Mesenchymal stem cell (in vitro differentiated cells and primary cell): ENCODE results near the gene PSMC2.
A peak's percentile ranks its signal among the peaks of the same experiment; 100 is the strongest.

Source experiments
- DNase-seq: peaks from one replicate; pipeline ENCODE4 v3.0.0-alpha.2; 2013
- H2AFZ ChIP-seq: one replicate; pipeline ENCODE4 v1.6.1; 2013; ENCODE audit warnings: low read depth, mild to moderate bottlenecking, control low read depth, inconsistent platforms, low read length, moderate library complexity
- H2AK5ac ChIP-seq: 2 replicates; pipeline ENCODE4 v1.6.1; 2013; ENCODE audit warnings: low read length, moderate library complexity, mild to moderate bottlenecking, inconsistent platforms; ENCODE audit not compliant: severe bottlenecking
- H2BK120ac ChIP-seq: one replicate; pipeline ENCODE4 v1.6.1; 2013; ENCODE audit warnings: low read depth, mild to moderate bottlenecking, inconsistent platforms, low read length, moderate library complexity
- H2BK12ac ChIP-seq, 2 experiments: one replicate each; pipeline ENCODE4 v1.6.1; 2013; ENCODE audit warnings: inconsistent platforms in 2 of 2, low read length in 2 of 2, mild to moderate bottlenecking in 2 of 2, moderate library complexity in 2 of 2, control low read depth in 1 of 2
- H2BK15ac ChIP-seq: one replicate; pipeline ENCODE4 v1.6.1; 2013; ENCODE audit warnings: mild to moderate bottlenecking, low read depth, inconsistent platforms; ENCODE audit not compliant: poor library complexity, severe bottlenecking
- H2BK5ac ChIP-seq: 2 replicates; pipeline ENCODE4 v1.6.1; 2013; ENCODE audit warnings: low read depth, mild to moderate bottlenecking, low read length, control low read depth, inconsistent platforms; ENCODE audit not compliant: poor library complexity, severe bottlenecking
- H3K14ac ChIP-seq, 2 experiments: one replicate each; pipeline ENCODE4 v1.6.1; 2013; ENCODE audit warnings: inconsistent platforms in 2 of 2, low read length in 2 of 2, control low read depth in 1 of 2, mild to moderate bottlenecking in 1 of 2, moderate library complexity in 1 of 2
- H3K18ac ChIP-seq, 2 experiments: one replicate each; pipeline ENCODE4 v1.6.1; 2013; ENCODE audit warnings: inconsistent platforms in 2 of 2, low read length in 2 of 2, control low read depth in 1 of 2, low read depth in 1 of 2, mild to moderate bottlenecking in 1 of 2
- H3K23ac ChIP-seq, 2 experiments: one replicate each; pipeline ENCODE4 v1.6.1; 2013; ENCODE audit warnings: inconsistent platforms in 2 of 2, low read length in 2 of 2, mild to moderate bottlenecking in 2 of 2, moderate library complexity in 2 of 2, control low read depth in 1 of 2
- H3K27ac ChIP-seq: 2 replicates; pipeline ENCODE4 v1.5.1; 2013; ENCODE audit warnings: mild to moderate bottlenecking, moderate library complexity, low read length, control low read depth, inconsistent platforms; ENCODE audit not compliant: poor library complexity, severe bottlenecking
- H3K27me3 ChIP-seq, 2 experiments: 2 replicates each; pipeline versions ENCODE4 v1.6.1 to v1.7.0; 2013; ENCODE audit warnings: low read length in 2 of 2, mild to moderate bottlenecking in 2 of 2, moderate library complexity in 2 of 2, control low read depth in 1 of 2, inconsistent platforms in 1 of 2; ENCODE audit not compliant: control insufficient read depth in 1 of 2, insufficient read depth in 1 of 2
- H3K36me3 ChIP-seq, 2 experiments: 2 replicates each; pipeline versions ENCODE4 v1.6.1 to v1.7.0; 2013; ENCODE audit warnings: low read length in 2 of 2, control low read depth in 1 of 2, inconsistent platforms in 1 of 2, low read depth in 1 of 2, mild to moderate bottlenecking in 1 of 2; ENCODE audit not compliant: insufficient read depth in 2 of 2, control insufficient read depth in 1 of 2
- H3K4ac ChIP-seq, 2 experiments: one replicate each; pipeline ENCODE4 v1.6.1; 2013; ENCODE audit warnings: inconsistent platforms in 2 of 2, low read length in 2 of 2, mild to moderate bottlenecking in 2 of 2, moderate library complexity in 2 of 2, control low read depth in 1 of 2, low read depth in 1 of 2
- H3K4me1 ChIP-seq: 2 replicates; pipeline ENCODE4 v1.6.1; 2013; ENCODE audit warnings: low read depth, low read length, control low read depth; ENCODE audit not compliant: control insufficient read depth, insufficient read depth
- H3K4me2 ChIP-seq: 2 replicates; pipeline ENCODE4 v1.6.1; 2013; ENCODE audit warnings: low read length, mild to moderate bottlenecking, inconsistent platforms; ENCODE audit not compliant: poor library complexity, severe bottlenecking
- H3K4me3 ChIP-seq, 2 experiments: 2 replicates each; pipeline versions ENCODE4 v1.5.1 to v1.7.0; 2013; ENCODE audit warnings: low read length in 2 of 2, mild to moderate bottlenecking in 2 of 2, control low read depth in 1 of 2, low read depth in 1 of 2; ENCODE audit not compliant: insufficient read depth in 1 of 2
- H3K79me1 ChIP-seq: replicated peaks from 2 replicates; pipeline ENCODE4 v1.6.1; 2013; ENCODE audit warnings: mild to moderate bottlenecking, control low read depth, low read length, inconsistent platforms; ENCODE audit not compliant: poor library complexity, severe bottlenecking
- H3K9ac ChIP-seq: 2 replicates; pipeline ENCODE4 v1.7.0; 2013; ENCODE audit warnings: mild to moderate bottlenecking, low read length, moderate library complexity
- H3K9me3 ChIP-seq: 2 replicates; pipeline ENCODE4 v1.7.0; 2013; ENCODE audit warnings: mild to moderate bottlenecking, low read length; ENCODE audit not compliant: control insufficient read depth
- H4K8ac ChIP-seq: one replicate; pipeline ENCODE4 v1.6.1; 2013; ENCODE audit warnings: inconsistent platforms, mild to moderate bottlenecking, low read length, moderate library complexity
- H4K91ac ChIP-seq: one replicate; pipeline ENCODE4 v1.6.1; 2013; ENCODE audit warnings: mild to moderate bottlenecking, low read length, inconsistent platforms
- WGBS: methylation state at CpG from one replicate; pipeline ENCODE4 v1.1.7; 2013; ENCODE audit warnings: mixed read lengths; 5-methylcytosine and 5-hydroxymethylcytosine counted together

The PSMC2 gene

DNA sequence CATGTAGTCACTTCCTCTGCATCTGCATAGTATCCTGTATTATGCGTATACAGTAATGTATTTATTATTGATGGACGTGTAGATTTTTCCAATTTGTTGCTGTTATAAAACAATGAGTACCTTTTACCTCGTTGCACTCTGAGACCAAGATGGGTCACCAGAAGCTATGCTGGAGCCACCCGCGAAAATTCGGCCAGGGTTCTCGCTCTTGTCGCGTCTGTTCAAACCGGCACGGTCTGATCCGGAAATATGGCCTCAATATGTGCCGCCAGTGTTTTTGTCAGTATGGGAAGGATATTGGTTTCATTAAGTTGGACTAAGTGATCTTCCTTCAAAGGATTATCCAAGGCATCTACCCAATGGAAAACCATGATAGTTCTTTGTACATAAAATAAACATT is 1.0 kb downstream of the PSMC2 start:
- Histone ChIP-seq H3K4me2 (peak overlapping the region; percentile 76), H2BK15ac (no peak overlapping the region), H3K36me3 (peaks cover 0 to 22% of the 10 kb centered on the region in 2 experiments), H3K4ac (no peak overlapping the region), H3K4me3 (peak overlapping the region; percentile 36 to 89), H3K14ac (no peak overlapping the region), H3K9ac (peak overlapping the region; percentile 96), H2BK120ac (no peak overlapping the region), H4K91ac (no peak overlapping the region), H3K27ac (no peak overlapping the region), H3K18ac (no peak overlapping the region), H3K4me1 (peaks cover 6% of the 10 kb centered on the region), H3K79me1 (peaks cover 1% of the 10 kb centered on the region), H2AK5ac (no peak overlapping the region), H2AFZ (no peak overlapping the region), H2BK12ac (no peak overlapping the region), H3K9me3 (no peaks in the 10 kb centered on the region), H2BK5ac (no peak overlapping the region), H3K23ac (no peak overlapping the region), H3K27me3 (no peaks in the 10 kb centered on the region), H4K8ac (no peak overlapping the region)
- no peak for DNase-seq
- WGBS: 63% methylated on average over 11 of the region's 13 CpGs

DNA sequence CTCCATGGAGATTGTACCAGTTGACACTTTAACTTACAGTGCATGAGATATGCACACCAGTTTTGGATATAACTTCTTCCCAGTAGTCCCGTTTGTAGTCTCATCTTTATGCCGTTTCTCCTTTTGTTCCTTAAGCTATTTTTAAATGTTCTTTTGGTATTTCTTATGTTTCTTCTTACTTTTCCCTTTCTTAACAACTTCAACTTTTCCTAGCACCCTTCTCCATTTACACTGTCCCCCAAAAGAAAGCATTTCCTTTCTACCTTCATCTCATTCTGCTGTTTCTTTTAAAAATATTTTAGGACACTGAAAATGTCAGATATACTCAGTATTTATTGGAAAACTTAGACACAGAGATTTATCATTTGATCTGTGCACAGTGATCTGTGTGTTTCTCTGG is 1.5 kb downstream of the PSMC2 start:
- Histone ChIP-seq H3K9ac (peak overlapping the region; percentile 96), H2BK5ac (no peak overlapping the region), H4K91ac (no peak overlapping the region), H3K27me3 (no peaks in the 10 kb centered on the region), H3K9me3 (no peaks in the 10 kb centered on the region), H3K79me1 (peaks cover 1% of the 10 kb centered on the region), H3K36me3 (peaks cover 0 to 26% of the 10 kb centered on the region in 2 experiments), H3K4me1 (peaks cover 6% of the 10 kb centered on the region), H2BK12ac (no peak overlapping the region), H3K4me2 (no peak overlapping the region), H3K23ac (no peak overlapping the region), H2AK5ac (no peak overlapping the region), H3K4me3 (peak overlapping the region in 1 of 2 experiments; percentile 89), H2BK15ac (no peak overlapping the region), H3K14ac (no peak overlapping the region), H3K27ac (no peak overlapping the region), H2BK120ac (no peak overlapping the region), H2AFZ (no peak overlapping the region), H3K18ac (no peak overlapping the region), H4K8ac (no peak overlapping the region), H3K4ac (no peak overlapping the region)
- no CpG with 5 or more reads among the region's 2 CpGs for WGBS
- no peak for DNase-seq

DNA sequence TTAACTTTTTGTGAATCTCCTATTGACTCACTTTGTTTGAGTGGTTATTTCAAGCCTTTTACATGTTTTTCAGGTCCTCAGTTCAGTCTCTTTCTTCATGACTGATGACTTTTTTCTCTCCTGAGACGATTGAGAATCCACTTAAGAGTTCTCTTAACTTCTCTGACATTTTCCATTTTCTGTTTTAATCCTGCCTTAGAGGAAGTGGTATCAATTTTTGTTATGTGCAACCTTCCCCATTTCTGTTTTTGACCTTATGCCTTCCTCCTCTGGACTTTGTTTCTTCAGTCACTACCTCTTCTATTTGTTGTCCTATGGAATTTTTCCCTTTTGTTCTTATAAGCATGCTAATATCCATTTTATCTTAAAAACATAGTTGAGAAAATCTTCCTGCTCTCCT is 2.4 kb downstream of the PSMC2 start:
- no peak overlapping the region for H3K23ac ChIP-seq
- no peak overlapping the region for H4K91ac ChIP-seq
- peak overlapping the region; percentile 96 for H3K9ac ChIP-seq
- H2BK120ac ChIP-seq: no peak overlapping the region
- H3K18ac ChIP-seq: no peak overlapping the region
- H4K8ac ChIP-seq: no peak overlapping the region
- H2AFZ ChIP-seq: no peak overlapping the region
- H3K36me3 ChIP-seq: peaks cover 4 to 31% of the 10 kb centered on the region in 2 experiments
- H3K4me3 ChIP-seq: peak overlapping the region in 1 of 2 experiments; percentile 89
- no peaks in the 10 kb centered on the region for H3K27me3 ChIP-seq
- H3K14ac ChIP-seq: no peak overlapping the region
- H3K79me1 ChIP-seq: peaks cover 1% of the 10 kb centered on the region
- H2BK15ac ChIP-seq: no peak overlapping the region
- H3K9me3 ChIP-seq: no peaks in the 10 kb centered on the region
- no peak overlapping the region for H3K4ac ChIP-seq
- no peak overlapping the region for H2BK5ac ChIP-seq
- WGBS: no CpG with 5 or more reads among the region's 1 CpG
- H2BK12ac ChIP-seq: no peak overlapping the region
- H2AK5ac ChIP-seq: no peak overlapping the region
- no peak for DNase-seq
- no peak overlapping the region for H3K27ac ChIP-seq
- H3K4me1 ChIP-seq: peaks cover 6% of the 10 kb centered on the region
- H3K4me2 ChIP-seq: no peak overlapping the region

DNA sequence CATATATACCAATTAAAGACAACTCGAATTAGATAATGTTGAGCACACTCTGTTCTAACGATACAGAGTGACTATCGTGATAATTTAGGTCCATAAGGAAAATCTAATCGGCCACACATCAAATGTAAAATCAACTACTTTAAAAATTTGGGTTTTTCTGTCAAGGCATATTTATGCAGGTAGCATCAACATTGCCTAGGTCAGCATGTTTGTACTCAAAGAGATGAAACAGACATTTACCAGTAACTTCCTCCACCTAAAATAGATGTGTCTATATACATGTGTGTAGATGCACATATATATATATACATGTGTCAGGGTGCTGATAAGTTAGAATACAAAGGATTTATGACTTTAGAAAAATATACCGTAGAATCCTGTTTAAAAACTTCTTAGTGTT is 22.0 kb downstream of the PSMC2 start:
- Histone ChIP-seq H2AK5ac (no peak overlapping the region), H3K14ac (no peak overlapping the region), H2BK12ac (no peak overlapping the region), H3K18ac (no peak overlapping the region), H3K4ac (no peak overlapping the region), H3K27me3 (no peaks in the 10 kb centered on the region), H2BK5ac (no peak overlapping the region), H3K23ac (no peak overlapping the region), H2BK120ac (no peak overlapping the region), H3K4me2 (no peak overlapping the region), H2BK15ac (no peak overlapping the region), H4K91ac (no peak overlapping the region), H2AFZ (no peak overlapping the region), H3K9ac (no peak overlapping the region), H3K4me3 (no peak overlapping the region), H3K4me1 (no peaks in the 10 kb centered on the region), H4K8ac (no peak overlapping the region), H3K79me1 (no peaks in the 10 kb centered on the region), H3K36me3 (peaks cover 14 to 56% of the 10 kb centered on the region in 2 experiments), H3K9me3 (no peaks in the 10 kb centered on the region), H3K27ac (no peak overlapping the region)
- DNase-seq: no peak
- over 99% methylated on average over 4 of the region's 5 CpGs for WGBS
